Liver (tissue), 9 donors: ENCODE data around the gene PIP4K2C. TPM values are rescaled to one million over a fixed set of nuclear protein-coding genes. Genes with fewer than 3 reads are reported as not detected.

Source experiments
- DNase-seq: peaks from one replicate; pipeline ENCODE4 v3.0.0-alpha.2; 2017; ENCODE audit warnings: low spot score
- H3K27ac ChIP-seq, 2 donors: one replicate each; pipeline ENCODE4 v1.7.0; 2013; ENCODE audit warnings: inconsistent platforms in 2 of 2, low read length in 2 of 2, control low read depth in 1 of 2, low read depth in 1 of 2, mild to moderate bottlenecking in 1 of 2
- H3K27me3 ChIP-seq, 4 donors: one replicate each; pipeline versions ENCODE4 v1.6.1 to v1.7.0; 2013; ENCODE audit warnings: low read length in 3 of 4, inconsistent platforms in 1 of 4, mild to moderate bottlenecking in 1 of 4, moderate library complexity in 1 of 4; ENCODE audit not compliant: control insufficient read depth in 4 of 4, insufficient read depth in 4 of 4
- H3K36me3 ChIP-seq, 4 donors: one replicate each; pipeline versions ENCODE4 v1.6.1 to v1.7.0; 2013; ENCODE audit warnings: low read length in 3 of 4, mild to moderate bottlenecking in 3 of 4, low read depth in 1 of 4, moderate library complexity in 1 of 4; ENCODE audit not compliant: control insufficient read depth in 4 of 4, insufficient read depth in 3 of 4
- H3K4me1 ChIP-seq, 4 donors: one replicate each; pipeline versions ENCODE4 v1.6.1 to v1.7.0; 2013; ENCODE audit warnings: low read length in 3 of 4, mild to moderate bottlenecking in 3 of 4, moderate library complexity in 1 of 4; ENCODE audit not compliant: control insufficient read depth in 4 of 4, insufficient read depth in 4 of 4
- H3K4me3 ChIP-seq, 3 donors: one replicate each; pipeline versions ENCODE4 v1.6.1 to v1.7.0; 2013; ENCODE audit warnings: low read length in 3 of 3, control low read depth in 1 of 3, low read depth in 1 of 3, mild to moderate bottlenecking in 1 of 3
- H3K9ac ChIP-seq, 2 donors: one replicate each; pipeline ENCODE4 v1.7.0; 2013; ENCODE audit warnings: low read length in 2 of 2, mild to moderate bottlenecking in 2 of 2, moderate library complexity in 2 of 2, control low read depth in 1 of 2, low read depth in 1 of 2
- H3K9me3 ChIP-seq, 4 donors: one replicate each; pipeline versions ENCODE4 v1.6.1 to v1.7.0; 2013; ENCODE audit warnings: low read length in 3 of 4; ENCODE audit not compliant: control insufficient read depth in 4 of 4
- FOXA1 ChIP-seq: IDR thresholded peaks from 2 replicates; pipeline ENCODE4 v1.6.1; 2016; ENCODE audit warnings: antibody characterized with exemption
- GABPA ChIP-seq, 2 donors: IDR thresholded peaks in 1 of 2; conservative IDR thresholded peaks in 1 of 2; 2 replicates each; pipeline ENCODE4 v1.6.1; 2016; ENCODE audit warnings: antibody characterized with exemption in 2 of 2, mild to moderate bottlenecking in 1 of 2, moderate library complexity in 1 of 2
- HNF4A ChIP-seq, 2 donors: conservative IDR thresholded peaks; 2 replicates each; pipeline ENCODE4 v1.6.1; 2016; ENCODE audit warnings: antibody characterized with exemption in 2 of 2, mild to moderate bottlenecking in 2 of 2
- HNF4G ChIP-seq: IDR thresholded peaks from 2 replicates; pipeline ENCODE4 v1.6.1; 2016; ENCODE audit warnings: antibody characterized with exemption
- JUND ChIP-seq, 2 donors: IDR thresholded peaks; 2 replicates each; pipeline ENCODE4 v1.6.1; 2016; ENCODE audit warnings: antibody characterized with exemption in 2 of 2
- RAD21 ChIP-seq, 2 donors: IDR thresholded peaks; 2 replicates each; pipeline ENCODE4 v1.6.1; 2016; ENCODE audit warnings: antibody characterized with exemption in 2 of 2, mild to moderate bottlenecking in 2 of 2
- RXRA ChIP-seq, 2 donors: IDR thresholded peaks; 2 replicates each; pipeline ENCODE4 v1.6.1; 2017 to 2018; ENCODE audit warnings: antibody characterized with exemption in 2 of 2, mild to moderate bottlenecking in 1 of 2
- SP1 ChIP-seq: IDR thresholded peaks from 2 replicates; pipeline ENCODE4 v1.6.1; 2018; ENCODE audit warnings: antibody characterized with exemption, mild to moderate bottlenecking
- TAF1 ChIP-seq: conservative IDR thresholded peaks from 2 replicates; pipeline ENCODE4 v1.6.1; 2016; ENCODE audit warnings: antibody characterized with exemption, mild to moderate bottlenecking
- YY1 ChIP-seq: IDR thresholded peaks from 2 replicates; pipeline ENCODE4 v1.6.1; 2016; ENCODE audit warnings: antibody characterized with exemption, mild to moderate bottlenecking
- WGBS: extraction: QIAGEN DNeasy Blood & Tissue Kit; methylation state at CpG from one replicate; pipeline ENCODE4 v1.1.7; 2013; 5-methylcytosine and 5-hydroxymethylcytosine counted together
- polyA plus RNA-seq, 2 donors: library from polyadenylated mRNA; stranded (reverse) in 1 of 2; unstranded in 1 of 2; fragments of 200-250 nt in 1 of 2; fragments of >200 nt in 1 of 2; fragmentation: Nextera tagmentation in 1 of 2; extraction: Ambion mirVana in 1 of 2; gene quantifications; one replicate each; pipeline versions ENCODE4 v1.2.1 to v1.2.3, GENCODE V29; 2013 to 2015
- total RNA-seq, 2 donors: library from RNA; depleted of rRNA; stranded (reverse); fragments of >200 nt; gene quantifications; one replicate each; pipeline ENCODE4 v1.2.3, GENCODE V29; 2014
- TF ChIP-seq, protein P1 (sequence below): IDR thresholded peaks from 2 replicates; pipeline ENCODE4 v1.6.1; 2016; ENCODE audit warnings: antibody characterized with exemption
- TF ChIP-seq, protein P2 (sequence below): IDR thresholded peaks from 2 replicates; pipeline ENCODE4 v1.6.1; 2016; ENCODE audit warnings: antibody characterized with exemption, mild to moderate bottlenecking
- TF ChIP-seq, protein P3 (sequence below): fragments of 150-350 bp; IDR thresholded peaks from 2 replicates; pipeline ENCODE4 v1.5.1; 2017; ENCODE audit warnings: improper control_type of control experiment, low read depth, low read length; ENCODE audit not compliant: missing input control
- TF ChIP-seq, protein P4 (sequence below): IDR thresholded peaks from 2 replicates; pipeline ENCODE4 v1.6.1; 2016; ENCODE audit warnings: antibody characterized with exemption
- donor health status: healthy.
- donor health status: healthy.
- donor health status: healthy.
- donor health status: healthy.
- donor health status: healthy.

The PIP4K2C gene
- total and polyA plus RNA-seq, 4 donors = 6.5 to 11.9 (median 9.4) TPM

DNA sequence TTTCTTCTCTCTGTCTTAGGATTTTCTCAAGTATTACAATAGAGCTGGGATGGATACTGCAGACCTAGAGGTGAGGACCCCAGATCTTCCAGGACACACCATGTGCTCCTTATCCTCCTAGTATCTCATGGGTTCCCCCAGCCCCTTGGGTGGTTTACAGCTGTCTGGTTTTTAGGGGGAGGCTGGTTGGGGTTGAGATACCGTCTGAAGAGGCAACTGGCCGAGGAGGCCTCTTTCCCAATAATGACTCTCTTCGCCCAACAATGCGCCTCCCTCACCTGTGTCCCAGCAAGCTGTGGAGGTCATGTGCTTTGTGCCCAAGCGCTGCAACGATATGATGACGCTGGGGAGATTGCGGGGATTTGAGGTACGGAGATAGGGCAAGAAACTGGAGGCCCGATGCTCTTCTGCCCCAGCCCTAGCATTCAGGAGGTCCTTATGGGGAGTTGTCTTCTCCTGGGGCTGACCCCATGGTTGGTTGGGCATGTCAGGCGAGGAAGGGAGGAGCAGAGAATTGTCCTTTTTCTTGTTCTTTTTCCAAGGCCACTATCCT, 24.0 kb downstream of the PIP4K2C start:
- Histone ChIP-seq H3K9me3 (no peaks in the 10 kb centered on the region), H3K4me3 (no peak overlapping the region), H3K9ac (no peak overlapping the region), H3K27me3 (peaks cover 0 to 13% (median 6%) of the 10 kb centered on the region in 4 donors), H3K27ac (no peak overlapping the region), H3K36me3 (no peaks in the 10 kb centered on the region), H3K4me1 (peaks cover 0 to 18% (median 12%) of the 10 kb centered on the region in 4 donors)
- TF ChIP-seq RXRA (IDR thresholded peaks at IDR 0.05) (no peak), HNF4G (no peak)
- TF ChIP-seq, protein P1, sequence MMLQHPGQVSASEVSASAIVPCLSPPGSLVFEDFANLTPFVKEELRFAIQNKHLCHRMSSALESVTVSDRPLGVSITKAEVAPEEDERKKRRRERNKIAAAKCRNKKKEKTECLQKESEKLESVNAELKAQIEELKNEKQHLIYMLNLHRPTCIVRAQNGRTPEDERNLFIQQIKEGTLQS = no peak
- TF ChIP-seq, protein P2, sequence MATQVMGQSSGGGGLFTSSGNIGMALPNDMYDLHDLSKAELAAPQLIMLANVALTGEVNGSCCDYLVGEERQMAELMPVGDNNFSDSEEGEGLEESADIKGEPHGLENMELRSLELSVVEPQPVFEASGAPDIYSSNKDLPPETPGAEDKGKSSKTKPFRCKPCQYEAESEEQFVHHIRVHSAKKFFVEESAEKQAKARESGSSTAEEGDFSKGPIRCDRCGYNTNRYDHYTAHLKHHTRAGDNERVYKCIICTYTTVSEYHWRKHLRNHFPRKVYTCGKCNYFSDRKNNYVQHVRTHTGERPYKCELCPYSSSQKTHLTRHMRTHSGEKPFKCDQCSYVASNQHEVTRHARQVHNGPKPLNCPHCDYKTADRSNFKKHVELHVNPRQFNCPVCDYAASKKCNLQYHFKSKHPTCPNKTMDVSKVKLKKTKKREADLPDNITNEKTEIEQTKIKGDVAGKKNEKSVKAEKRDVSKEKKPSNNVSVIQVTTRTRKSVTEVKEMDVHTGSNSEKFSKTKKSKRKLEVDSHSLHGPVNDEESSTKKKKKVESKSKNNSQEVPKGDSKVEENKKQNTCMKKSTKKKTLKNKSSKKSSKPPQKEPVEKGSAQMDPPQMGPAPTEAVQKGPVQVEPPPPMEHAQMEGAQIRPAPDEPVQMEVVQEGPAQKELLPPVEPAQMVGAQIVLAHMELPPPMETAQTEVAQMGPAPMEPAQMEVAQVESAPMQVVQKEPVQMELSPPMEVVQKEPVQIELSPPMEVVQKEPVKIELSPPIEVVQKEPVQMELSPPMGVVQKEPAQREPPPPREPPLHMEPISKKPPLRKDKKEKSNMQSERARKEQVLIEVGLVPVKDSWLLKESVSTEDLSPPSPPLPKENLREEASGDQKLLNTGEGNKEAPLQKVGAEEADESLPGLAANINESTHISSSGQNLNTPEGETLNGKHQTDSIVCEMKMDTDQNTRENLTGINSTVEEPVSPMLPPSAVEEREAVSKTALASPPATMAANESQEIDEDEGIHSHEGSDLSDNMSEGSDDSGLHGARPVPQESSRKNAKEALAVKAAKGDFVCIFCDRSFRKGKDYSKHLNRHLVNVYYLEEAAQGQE = no peak
- DNase-seq = no peak
- WGBS = 81% methylated on average over 11 of the region's 11 CpGs

DNA sequence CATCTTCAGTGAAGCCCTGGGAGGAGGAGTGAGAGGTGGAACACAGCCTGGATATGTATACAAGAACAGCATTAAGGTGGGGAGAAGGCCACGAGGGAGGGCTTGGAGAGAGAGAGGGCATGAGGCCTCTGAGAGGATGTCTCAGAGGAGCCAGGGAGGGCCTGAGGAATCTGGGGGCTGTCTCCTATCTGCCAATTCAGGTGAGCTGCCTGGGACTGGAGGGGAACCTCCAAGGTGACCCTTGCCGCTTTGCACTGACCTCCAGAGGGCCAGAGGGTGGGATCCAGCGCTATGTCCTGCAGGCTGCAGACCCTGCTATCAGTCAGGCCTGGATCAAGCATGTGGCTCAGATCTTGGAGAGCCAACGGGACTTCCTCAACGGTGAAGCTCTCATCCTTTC, 24.6 kb downstream of the PIP4K2C start:
- Histone ChIP-seq H3K9ac (no peak overlapping the region), H3K27me3 (peaks cover 0 to 14% (median 8%) of the 10 kb centered on the region in 4 donors)
- TF ChIP-seq YY1 = no peak
- TF ChIP-seq RAD21 (IDR thresholded peaks at IDR 0.05) = no peak
- no peak for TF ChIP-seq TAF1
- TF ChIP-seq GABPA (IDR thresholded peaks at IDR 0.05 in 1 of 2, conservative IDR thresholded peaks at IDR 0.05 in 1 of 2) = no peak
- no peak for TF ChIP-seq RXRA (IDR thresholded peaks at IDR 0.05)
- no peak for TF ChIP-seq JUND (IDR thresholded peaks at IDR 0.05)
- no peak for TF ChIP-seq SP1
- no peak for TF ChIP-seq HNF4A (conservative IDR thresholded peaks at IDR 0.05)
- TF ChIP-seq FOXA1 = no peak
- TF ChIP-seq, protein P1 = no peak
- TF ChIP-seq, protein P3, sequence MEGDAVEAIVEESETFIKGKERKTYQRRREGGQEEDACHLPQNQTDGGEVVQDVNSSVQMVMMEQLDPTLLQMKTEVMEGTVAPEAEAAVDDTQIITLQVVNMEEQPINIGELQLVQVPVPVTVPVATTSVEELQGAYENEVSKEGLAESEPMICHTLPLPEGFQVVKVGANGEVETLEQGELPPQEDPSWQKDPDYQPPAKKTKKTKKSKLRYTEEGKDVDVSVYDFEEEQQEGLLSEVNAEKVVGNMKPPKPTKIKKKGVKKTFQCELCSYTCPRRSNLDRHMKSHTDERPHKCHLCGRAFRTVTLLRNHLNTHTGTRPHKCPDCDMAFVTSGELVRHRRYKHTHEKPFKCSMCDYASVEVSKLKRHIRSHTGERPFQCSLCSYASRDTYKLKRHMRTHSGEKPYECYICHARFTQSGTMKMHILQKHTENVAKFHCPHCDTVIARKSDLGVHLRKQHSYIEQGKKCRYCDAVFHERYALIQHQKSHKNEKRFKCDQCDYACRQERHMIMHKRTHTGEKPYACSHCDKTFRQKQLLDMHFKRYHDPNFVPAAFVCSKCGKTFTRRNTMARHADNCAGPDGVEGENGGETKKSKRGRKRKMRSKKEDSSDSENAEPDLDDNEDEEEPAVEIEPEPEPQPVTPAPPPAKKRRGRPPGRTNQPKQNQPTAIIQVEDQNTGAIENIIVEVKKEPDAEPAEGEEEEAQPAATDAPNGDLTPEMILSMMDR = no peak
- TF ChIP-seq, protein P4, sequence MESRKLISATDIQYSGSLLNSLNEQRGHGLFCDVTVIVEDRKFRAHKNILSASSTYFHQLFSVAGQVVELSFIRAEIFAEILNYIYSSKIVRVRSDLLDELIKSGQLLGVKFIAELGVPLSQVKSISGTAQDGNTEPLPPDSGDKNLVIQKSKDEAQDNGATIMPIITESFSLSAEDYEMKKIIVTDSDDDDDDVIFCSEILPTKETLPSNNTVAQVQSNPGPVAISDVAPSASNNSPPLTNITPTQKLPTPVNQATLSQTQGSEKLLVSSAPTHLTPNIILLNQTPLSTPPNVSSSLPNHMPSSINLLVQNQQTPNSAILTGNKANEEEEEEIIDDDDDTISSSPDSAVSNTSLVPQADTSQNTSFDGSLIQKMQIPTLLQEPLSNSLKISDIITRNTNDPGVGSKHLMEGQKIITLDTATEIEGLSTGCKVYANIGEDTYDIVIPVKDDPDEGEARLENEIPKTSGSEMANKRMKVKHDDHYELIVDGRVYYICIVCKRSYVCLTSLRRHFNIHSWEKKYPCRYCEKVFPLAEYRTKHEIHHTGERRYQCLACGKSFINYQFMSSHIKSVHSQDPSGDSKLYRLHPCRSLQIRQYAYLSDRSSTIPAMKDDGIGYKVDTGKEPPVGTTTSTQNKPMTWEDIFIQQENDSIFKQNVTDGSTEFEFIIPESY = no peak
- TF ChIP-seq HNF4G = no peak

More for the DNA sequence above, 24.6 kb downstream of the PIP4K2C start:
- H3K36me3 ChIP-seq = no peaks in the 10 kb centered on the region
- H3K4me1 ChIP-seq = peaks cover 0 to 13% (median 9%) of the 10 kb centered on the region in 4 donors
- no peaks in the 10 kb centered on the region for H3K9me3 ChIP-seq
- no peak overlapping the region for H3K27ac ChIP-seq
- no peak overlapping the region for H3K4me3 ChIP-seq
- 77% methylated on average over 5 of the region's 5 CpGs for whole genome bisulfite sequencing
- no peak for DNase-seq
